Measurements from ENCODE around the gene IFIT3. TPM values are rescaled to one million over a fixed set of nuclear protein-coding genes. Genes with fewer than 3 reads are reported as not detected.
A peak's percentile ranks its signal among the peaks of the same experiment; 100 is the strongest.

The IFIT3 gene
- total RNA-seq, 4 donors from 2014 or later: 10.6 to 16.4 (median 13.7) TPM

DNA sequence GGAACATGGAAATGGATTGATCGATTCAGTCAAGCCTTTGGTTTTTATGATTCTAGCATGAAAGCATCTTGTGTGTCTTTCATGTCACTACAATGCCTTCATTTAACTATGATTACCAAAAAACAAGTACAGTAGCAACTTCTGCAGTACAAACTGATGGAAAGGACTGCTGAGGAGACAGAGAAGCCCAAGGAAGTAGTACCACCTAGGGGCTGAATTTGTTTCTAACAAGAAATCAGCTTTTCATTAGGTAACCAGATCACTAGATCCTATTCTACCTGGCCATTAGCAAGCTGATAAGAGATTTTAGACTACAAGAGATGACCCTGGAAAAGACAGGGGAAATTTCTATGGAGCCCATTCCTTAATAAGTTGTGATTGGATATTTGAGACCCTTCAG lies 61.5 kb downstream of the IFIT3 start:
- TF ChIP-seq CTCF (IDR thresholded peaks at IDR 0.05): peak in 4 of 6 experiments; percentile 8 to 41 (median 34)
- TF ChIP-seq POLR2A (IDR thresholded peaks at IDR 0.05): no peak
- H3K27me3 ChIP-seq: no peaks in the 10 kb centered on the region
- DNase-seq: no peak
- no peak overlapping the region for H3K27ac ChIP-seq
- H3K9me3 ChIP-seq: no peaks in the 10 kb centered on the region
- H3K4me1 ChIP-seq: peaks cover 0 to 23% (median 7%) of the 10 kb centered on the region in 4 donors
- H3K36me3 ChIP-seq: no peaks in the 10 kb centered on the region
- no peak overlapping the region for H3K4me3 ChIP-seq

Other genes with a start within 250 kb of the IFIT3 start
- 1 to 10 TPM in 2 of 4 donors, under 1 TPM in 1, not detected in 1; 0.70 to 9.9 (median 3.1) TPM for gene CH25H, start 120.7 kb upstream of the IFIT3 start, total RNA-seq
- 100 to 1,000 TPM in 2 of 4 donors, 10 to 100 TPM in 2; 30.5 to 349 (median 116) TPM for gene LIPA, start 76.2 kb upstream of the IFIT3 start, total RNA-seq
- gene IFIT2, start 26.0 kb upstream of the IFIT3 start, total RNA-seq: 10 to 100 TPM in 1 of 4 donors, 1 to 10 TPM in 3; 3.3 to 10.9 (median 4.7) TPM
- gene IFIT1B, start 50.1 kb downstream of the IFIT3 start, total RNA-seq: not detected
- gene IFIT1, start 64.6 kb downstream of the IFIT3 start, total RNA-seq: 1 to 10 TPM; 3.3 to 9.3 (median 6.8) TPM
- gene IFIT5, start 86.6 kb downstream of the IFIT3 start, total RNA-seq: 10 to 100 TPM in 3 of 4 donors, 1 to 10 TPM in 1; 7.2 to 15.6 (median 12.6) TPM
- gene SLC16A12, start 207.6 kb downstream of the IFIT3 start, total RNA-seq: under 1 TPM in 1 of 4 donors, not detected in 3; 0.38 TPM